ENCODE measurements around the gene SLC32A1. TPM values are rescaled to one million over a fixed set of nuclear protein-coding genes. Genes with fewer than 3 reads are reported as not detected.
A peak's percentile ranks its signal among the peaks of the same experiment; 100 is the strongest.

Gene SLC32A1
- total and polyA plus RNA-seq, 2 of the 13 experiments (the other 11 are each of a cell fraction or from before 2014, with no cell fraction given) = not detected

- no peak for TF ChIP-seq PAXIP1 (CRISPR knock-in tag; conservative IDR thresholded peaks at IDR 0.05)
- peak; percentile 93 for TF ChIP-seq MYC (CRISPR knock-in tag; IDR thresholded peaks at IDR 0.05; ENCODE audit: borderline replicate concordance)
- TF ChIP-seq ZBTB38 (CRISPR knock-in tag; IDR thresholded peaks at IDR 0.05) = no peak
- TF ChIP-seq, protein P1, sequence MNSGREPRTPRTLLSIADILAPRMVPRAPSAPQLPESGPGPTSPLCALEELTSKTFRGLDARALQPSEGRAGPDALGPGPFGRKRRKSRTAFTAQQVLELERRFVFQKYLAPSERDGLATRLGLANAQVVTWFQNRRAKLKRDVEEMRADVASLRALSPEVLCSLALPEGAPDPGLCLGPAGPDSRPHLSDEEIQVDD (CRISPR knock-in tag; IDR thresholded peaks at IDR 0.05; ENCODE audit: borderline replicate concordance) = peak; percentile 55; the same call in 1 of the 2 replicates
- TF ChIP-seq, protein P2, sequence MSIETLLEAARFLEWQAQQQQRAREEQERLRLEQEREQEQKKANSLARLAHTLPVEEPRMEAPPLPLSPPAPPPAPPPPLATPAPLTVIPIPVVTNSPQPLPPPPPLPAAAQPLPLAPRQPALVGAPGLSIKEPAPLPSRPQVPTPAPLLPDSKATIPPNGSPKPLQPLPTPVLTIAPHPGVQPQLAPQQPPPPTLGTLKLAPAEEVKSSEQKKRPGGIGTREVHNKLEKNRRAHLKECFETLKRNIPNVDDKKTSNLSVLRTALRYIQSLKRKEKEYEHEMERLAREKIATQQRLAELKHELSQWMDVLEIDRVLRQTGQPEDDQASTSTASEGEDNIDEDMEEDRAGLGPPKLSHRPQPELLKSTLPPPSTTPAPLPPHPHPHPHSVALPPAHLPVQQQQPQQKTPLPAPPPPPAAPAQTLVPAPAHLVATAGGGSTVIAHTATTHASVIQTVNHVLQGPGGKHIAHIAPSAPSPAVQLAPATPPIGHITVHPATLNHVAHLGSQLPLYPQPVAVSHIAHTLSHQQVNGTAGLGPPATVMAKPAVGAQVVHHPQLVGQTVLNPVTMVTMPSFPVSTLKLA (IDR thresholded peaks at IDR 0.05) = no peak
- TF ChIP-seq, protein P3, sequence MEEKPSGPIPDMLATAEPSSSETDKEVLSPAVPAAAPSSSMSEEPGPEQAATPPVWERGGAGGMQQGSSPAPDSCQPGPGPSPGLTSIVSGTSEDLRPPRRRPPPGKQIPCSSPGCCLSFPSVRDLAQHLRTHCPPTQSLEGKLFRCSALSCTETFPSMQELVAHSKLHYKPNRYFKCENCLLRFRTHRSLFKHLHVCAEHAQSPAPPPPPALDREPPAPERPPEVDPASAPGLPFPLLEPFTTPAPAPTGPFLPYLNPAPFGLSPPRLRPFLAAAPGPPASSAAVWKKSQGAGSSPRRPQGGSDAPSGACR (CRISPR knock-in tag; IDR thresholded peaks at IDR 0.05) = peak; percentile 51; the same call in 1 of the 2 replicates
- TF ChIP-seq ZNF552 (CRISPR knock-in tag; IDR thresholded peaks at IDR 0.05; ENCODE audit: borderline replicate concordance) = no peak
- no peak for TF ChIP-seq ZNF138 (CRISPR knock-in tag; IDR thresholded peaks at IDR 0.05; ENCODE audit: low read depth)
- no peak for TF ChIP-seq JDP2 (CRISPR knock-in tag; IDR thresholded peaks at IDR 0.05; ENCODE audit: borderline replicate concordance)
- TF ChIP-seq SMYD3 (CRISPR knock-in tag; IDR thresholded peaks at IDR 0.05) = no peak
- TF ChIP-seq MZF1 (CRISPR knock-in tag; IDR thresholded peaks at IDR 0.05; ENCODE audit: borderline replicate concordance) = 0 out of 2 replicates have a peak, but pooled peaks have one; percentile 69
- no peak for TF ChIP-seq NCOR1 (IDR thresholded peaks at IDR 0.05; ENCODE audit: borderline replicate concordance, low read length)
- TF ChIP-seq ZNF780A (CRISPR knock-in tag; IDR thresholded peaks at IDR 0.05) = no peak
- TF ChIP-seq, protein P4, sequence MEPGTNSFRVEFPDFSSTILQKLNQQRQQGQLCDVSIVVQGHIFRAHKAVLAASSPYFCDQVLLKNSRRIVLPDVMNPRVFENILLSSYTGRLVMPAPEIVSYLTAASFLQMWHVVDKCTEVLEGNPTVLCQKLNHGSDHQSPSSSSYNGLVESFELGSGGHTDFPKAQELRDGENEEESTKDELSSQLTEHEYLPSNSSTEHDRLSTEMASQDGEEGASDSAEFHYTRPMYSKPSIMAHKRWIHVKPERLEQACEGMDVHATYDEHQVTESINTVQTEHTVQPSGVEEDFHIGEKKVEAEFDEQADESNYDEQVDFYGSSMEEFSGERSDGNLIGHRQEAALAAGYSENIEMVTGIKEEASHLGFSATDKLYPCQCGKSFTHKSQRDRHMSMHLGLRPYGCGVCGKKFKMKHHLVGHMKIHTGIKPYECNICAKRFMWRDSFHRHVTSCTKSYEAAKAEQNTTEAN (CRISPR knock-in tag; conservative IDR thresholded peaks at IDR 0.05) = no peak
- TF ChIP-seq, protein P5, sequence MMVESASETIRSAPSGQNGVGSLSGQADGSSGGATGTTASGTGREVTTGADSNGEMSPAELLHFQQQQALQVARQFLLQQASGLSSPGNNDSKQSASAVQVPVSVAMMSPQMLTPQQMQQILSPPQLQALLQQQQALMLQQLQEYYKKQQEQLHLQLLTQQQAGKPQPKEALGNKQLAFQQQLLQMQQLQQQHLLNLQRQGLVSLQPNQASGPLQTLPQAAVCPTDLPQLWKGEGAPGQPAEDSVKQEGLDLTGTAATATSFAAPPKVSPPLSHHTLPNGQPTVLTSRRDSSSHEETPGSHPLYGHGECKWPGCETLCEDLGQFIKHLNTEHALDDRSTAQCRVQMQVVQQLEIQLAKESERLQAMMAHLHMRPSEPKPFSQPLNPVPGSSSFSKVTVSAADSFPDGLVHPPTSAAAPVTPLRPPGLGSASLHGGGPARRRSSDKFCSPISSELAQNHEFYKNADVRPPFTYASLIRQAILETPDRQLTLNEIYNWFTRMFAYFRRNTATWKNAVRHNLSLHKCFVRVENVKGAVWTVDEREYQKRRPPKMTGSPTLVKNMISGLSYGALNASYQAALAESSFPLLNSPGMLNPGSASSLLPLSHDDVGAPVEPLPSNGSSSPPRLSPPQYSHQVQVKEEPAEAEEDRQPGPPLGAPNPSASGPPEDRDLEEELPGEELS (CRISPR knock-in tag; IDR thresholded peaks at IDR 0.05) = no peak
- TF ChIP-seq GPN1 (CRISPR knock-in tag; IDR thresholded peaks at IDR 0.05; ENCODE audit: borderline replicate concordance) = no peak
- 0 out of 2 replicates have a peak, but pooled peaks have one; percentile 4 for TF ChIP-seq ZNF639 (CRISPR knock-in tag; conservative IDR thresholded peaks at IDR 0.05)
Measured at GRCh38 chr20:38730989-38731737, 6.9 kb downstream of the SLC32A1 start (continued).
